Stimulated activated naive CD4-positive, alpha-beta T cell (primary cell): ENCODE measurements around the gene MAST4.

Experiments
- DNase-seq, 6 experiments: peaks; one replicate each; lab custom pipeline; 2025; lab: John Stamatoyannopoulos, UW

MAST4 gene

DNA sequence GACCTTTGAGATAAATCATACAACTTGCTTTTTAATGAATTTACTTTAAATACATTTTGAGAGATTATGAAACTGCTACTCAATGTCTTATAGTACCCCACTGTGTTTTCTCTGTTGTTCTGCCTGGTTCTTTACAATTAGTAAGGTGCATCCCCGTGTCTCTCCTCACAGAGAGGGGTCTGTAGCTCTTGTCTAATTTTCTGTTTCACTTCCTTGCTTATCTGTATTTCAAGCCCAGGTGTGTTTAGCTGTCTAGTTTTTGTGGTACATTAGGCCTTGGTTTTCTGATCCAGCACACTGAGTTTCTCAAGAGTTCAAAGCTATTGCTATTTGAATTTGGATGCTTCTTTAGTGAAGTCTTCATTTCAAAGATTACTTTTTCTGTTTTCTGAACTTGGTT lies 105.1 kb downstream of the MAST4 start:
- no peak for DNase-seq

DNA sequence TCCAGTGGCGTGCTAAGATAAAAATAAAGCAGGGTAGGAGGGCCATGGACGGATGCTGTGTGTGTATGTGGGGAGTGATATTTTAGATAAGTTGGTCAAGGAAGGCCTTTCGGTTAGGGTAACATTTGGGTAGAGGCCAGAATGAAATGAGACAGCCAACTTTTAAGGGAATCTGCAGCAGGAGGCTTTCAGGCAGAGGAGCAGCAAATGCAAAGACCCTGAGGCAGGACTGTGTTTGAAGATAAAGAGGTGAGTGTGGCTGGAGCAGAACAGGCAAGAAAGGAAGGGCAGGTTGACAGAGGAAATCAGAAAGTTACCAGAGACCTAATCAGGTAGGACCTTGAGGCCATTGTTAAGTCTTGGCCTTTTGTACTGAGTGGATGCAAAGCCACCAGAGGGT lies 106.2 kb downstream of the MAST4 start:
- DNase-seq, result no peak

DNA sequence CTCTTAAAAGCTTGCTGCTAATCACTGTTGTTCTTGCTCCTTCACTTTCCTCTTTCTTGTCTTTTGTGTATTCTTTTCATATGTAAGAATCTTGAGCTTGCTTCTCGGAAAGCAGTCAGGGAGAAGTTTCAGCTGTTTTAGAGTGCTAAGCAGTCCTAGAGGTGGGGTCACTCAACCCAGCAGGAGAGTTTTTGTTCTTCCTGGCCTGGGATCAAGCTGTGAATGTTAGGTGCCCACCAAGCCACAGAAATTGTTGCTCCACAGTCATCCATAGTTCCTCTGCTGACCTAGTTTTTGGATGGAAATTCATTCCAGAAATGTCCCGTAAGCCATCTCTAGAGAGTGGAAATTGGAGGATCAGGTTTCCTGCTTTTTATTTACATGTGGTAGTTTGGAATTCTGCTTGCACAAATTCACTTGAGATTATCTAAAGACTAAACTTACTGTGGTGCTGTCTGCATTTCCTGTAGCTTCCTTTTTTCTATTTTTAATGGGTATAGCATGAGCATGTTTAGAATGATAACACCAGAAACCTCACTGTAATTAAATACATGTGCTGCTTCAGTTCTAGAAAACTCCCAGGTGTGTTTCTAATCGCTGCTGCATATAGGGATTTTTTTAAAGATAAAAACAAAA lies 108.7 kb downstream of the MAST4 start:
- DNase-seq, result no peak

DNA sequence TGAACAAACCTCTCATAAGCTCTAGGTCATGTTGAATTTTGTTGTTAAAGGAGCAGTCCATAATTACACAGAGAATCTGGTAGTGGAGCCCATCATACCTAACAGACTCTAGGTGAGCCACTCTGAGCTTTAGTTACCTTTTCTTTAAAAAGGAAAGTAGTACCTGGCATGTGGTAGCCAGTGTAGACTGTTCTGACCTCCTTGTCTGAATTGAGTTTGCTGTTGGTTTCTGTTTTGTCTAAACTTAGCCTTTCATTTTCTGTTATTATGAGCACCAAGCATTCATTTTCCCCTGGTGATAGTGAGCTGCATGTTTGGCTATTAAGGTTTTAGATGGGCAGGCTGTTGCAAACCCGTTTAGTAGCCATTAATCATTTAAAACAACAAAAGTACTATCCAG lies 112.2 kb downstream of the MAST4 start:
- no peak for DNase-seq

DNA sequence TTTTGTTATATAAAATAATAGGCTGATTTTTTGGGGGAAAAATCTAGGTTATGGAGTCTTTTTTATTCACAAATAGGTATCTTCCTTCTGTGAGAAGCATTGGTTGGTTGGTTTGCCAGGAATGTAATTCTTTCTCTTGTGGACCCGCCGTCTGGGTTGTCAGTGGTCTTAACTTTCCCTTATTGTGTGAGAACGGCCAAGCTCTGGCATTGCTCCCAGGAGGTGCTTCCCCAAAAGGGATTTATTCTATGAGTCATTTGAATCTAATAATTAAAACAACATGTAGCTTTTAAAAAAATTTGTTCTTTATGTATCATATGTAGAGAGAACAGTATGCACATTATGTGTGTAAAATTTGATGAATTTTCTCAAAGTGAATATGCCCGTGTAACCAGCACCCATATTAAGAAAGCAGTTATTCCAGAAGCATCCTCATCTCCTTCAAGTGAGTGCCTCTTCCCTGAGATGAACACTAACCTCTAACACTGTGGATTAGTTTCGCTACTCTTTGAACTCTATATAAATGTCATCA lies 114.4 kb downstream of the MAST4 start:
- no peak for DNase-seq

DNA sequence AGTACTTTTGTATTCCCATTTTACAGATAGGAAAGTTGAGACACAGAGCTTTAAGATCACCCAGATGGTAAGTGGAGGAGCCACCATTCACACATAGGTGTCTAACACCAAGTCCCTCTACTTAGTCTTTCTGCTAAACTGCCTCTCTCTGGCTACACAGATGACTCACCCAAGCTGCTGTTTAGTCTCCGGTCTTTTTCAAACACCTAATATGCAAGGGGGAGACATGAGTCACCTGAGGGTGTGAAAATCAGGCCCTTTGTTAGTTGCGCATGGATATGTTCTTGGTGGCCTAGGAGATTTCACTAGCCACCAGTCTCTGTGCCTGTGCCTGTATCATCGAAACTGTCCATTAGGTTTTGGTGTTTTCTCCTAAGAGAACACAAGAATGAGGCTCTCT lies 117.8 kb downstream of the MAST4 start:
- DNase-seq, result no peak

DNA sequence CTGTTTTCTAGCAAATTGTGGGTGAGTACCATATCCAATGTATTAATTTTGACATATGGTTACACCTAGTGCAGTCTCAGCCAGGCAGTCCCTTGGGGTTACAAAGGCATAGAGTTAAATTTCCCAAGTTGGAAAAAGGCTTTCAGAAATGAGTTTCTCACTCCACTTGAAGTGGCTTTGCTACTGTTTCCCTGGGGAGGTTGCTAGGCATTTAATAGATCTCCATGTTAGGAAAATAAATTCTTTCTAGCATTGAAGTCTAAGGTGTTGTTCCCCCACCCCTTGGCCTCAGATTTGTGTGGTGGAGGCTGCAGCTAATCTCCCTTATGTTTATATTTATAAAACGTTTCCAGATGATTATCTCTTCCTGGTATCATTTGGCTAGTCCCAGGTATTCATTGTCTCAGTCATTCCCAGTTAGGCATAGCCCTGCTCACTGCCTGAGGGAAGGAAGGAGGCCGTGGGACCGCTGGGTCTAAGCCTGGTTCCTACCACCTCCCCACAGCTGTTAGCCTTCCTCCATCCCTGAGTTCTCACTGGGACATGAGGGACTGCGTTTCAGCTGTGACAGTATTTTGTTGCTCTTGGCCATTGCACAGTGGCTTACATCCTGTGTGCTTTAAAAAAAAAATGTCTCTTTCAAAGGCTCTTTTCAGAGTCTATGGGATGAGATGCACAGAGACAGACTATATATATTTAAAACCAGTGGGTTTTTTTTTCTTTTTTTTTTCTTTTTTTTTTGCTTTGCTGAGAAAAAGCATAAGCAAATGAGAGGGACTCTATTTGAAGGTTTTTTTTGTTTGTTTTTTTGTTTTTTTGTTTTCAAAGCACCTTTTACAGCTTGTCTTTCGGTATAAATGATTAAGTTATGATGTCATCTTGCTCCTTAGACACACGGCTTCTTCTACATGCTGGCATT lies 121.5 kb downstream of the MAST4 start:
- DNase-seq, result no peak

DNA sequence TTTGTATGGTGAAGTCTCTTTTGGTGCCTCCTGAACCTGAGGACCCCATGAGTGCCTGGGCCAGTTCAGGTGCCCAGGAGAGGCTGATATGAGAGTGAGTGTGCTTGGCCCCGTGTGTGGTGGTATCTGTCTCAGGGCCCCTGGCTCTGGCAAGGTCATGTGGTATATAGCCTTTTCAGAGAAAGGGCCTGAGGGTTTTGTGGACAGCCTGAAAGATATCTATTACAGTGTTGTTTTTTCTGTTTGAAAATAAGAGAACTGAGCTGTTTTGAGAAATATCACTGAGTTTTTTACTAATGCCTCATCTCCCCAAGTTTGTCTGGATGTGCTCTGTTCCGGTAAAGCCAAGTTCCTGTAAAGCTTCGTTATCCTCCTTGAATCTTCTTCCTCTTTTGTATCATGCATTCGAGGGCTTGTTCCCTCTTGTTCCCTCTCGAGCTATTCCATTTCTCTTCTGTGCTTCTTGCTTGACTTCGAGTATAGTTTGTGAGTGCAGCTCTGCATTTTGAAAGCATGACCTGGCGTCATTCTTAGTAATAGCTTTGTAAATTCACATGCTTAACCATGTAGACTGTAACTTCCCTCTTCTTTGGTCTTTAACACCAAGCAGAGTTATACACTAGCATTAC lies 122.3 kb downstream of the MAST4 start:
- DNase-seq, result no peak

DNA sequence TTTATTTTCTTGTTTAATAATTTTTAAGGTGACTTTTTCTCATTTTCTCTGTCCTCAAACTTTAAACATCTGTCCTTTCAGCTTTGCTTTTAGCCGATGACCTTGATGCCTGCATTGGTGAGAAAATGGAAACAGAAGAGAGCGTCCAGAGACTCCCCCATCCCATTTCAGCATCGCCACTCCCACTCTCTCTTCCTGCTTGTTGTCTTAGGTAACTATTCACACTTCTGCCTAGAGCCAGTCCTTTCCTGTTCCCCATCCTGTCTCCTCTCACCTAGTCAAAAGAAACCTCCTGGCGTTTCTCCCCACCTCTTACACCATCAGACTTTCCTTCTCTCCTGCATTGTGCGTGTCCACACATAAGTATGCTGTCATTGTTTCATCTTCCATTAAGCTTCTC lies 124.6 kb downstream of the MAST4 start:
- DNase-seq, result no peak

DNA sequence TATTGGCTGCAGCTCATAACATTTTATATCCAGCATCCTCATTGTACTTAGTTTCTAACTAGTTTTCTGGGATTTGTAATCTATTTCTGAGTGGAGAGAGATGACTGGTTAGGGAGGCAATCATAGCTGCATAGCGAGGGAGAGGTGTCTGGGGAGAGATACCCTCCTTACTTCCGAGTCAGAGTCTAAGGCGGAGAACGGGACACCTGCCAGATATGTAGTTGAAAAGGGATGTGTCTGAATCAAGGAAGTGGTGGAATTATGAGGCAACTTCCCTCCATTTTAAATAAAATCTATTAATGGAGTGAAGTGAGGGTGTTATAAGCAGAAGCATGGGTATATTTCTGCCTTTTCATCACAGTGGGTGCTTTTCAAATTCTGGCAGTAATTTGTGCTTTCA lies 126.5 kb downstream of the MAST4 start:
- no peak for DNase-seq

DNA sequence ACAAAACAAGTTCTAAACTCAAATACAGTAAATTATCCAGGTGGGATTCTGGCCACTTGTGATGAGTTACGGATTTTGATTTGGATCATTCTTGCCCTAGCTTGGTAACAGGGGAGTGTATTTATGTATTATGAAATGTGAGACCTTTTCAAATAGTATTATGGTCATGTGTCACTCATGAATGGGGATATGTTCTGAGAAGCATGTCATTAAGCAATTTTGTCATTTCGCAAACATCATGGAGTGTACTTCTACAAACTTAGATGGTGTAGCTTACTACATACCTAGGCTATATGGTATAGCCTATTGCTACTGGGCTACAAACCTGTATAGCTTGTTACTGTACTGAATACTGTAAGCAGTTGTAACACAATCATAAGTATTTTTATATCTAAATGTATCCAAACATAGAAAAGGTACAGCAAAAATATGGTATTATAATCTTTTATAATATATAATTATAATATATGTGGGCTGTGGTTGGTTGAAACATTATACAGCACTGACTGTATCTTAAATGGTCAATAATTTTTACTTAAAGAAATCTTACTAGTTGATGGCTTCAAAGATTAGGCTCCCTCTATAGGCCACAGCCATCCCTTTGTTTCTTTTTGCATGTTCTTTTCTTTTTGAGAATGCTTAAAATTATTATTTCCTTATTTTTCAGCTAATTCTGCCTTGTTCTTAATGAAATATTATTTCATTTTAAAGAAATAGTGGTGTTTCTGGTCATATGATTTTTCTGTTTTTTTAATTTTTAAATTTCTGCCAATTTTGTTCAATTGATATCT lies 128.4 kb downstream of the MAST4 start:
- DNase-seq, result no peak

DNA sequence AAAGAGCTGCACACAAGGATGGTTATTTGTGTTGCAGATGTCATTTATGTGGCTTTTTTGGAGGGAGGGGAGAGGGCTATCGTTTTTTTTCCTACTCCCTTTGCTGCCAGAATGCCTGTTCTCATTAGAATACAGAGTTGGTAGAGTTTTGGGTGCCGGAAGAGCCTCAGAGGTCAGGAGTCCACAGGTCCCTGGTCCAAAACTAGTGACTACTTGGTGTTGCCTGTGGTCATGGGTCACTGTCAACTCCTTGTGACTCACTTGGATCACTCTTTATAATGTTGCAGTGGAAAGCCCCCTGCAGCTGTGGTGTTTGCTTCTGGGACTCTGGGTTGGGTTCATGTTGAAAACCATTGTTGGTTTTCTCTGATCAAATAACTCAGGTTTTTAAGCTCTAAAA lies 131.4 kb downstream of the MAST4 start:
- DNase-seq, result no peak

DNA sequence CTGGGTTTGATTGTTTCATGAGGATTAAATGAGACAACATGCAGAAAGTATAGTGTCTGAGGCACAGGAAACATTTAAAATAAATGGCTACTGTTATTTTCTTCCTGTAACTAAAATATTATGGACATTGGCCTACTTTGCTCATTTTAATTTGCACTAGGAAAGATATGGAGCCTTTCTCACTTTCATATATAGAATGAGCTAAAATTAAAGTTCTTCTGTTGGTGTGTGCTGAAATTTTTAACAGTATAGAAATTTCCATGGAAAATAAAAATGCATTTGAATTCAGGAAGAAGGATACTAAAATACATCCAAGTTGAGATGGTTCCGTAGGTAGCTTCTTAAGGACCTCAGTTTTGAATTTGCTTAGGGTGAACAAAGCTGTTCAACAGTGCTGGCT lies 131.9 kb downstream of the MAST4 start:
- no peak for DNase-seq

DNA sequence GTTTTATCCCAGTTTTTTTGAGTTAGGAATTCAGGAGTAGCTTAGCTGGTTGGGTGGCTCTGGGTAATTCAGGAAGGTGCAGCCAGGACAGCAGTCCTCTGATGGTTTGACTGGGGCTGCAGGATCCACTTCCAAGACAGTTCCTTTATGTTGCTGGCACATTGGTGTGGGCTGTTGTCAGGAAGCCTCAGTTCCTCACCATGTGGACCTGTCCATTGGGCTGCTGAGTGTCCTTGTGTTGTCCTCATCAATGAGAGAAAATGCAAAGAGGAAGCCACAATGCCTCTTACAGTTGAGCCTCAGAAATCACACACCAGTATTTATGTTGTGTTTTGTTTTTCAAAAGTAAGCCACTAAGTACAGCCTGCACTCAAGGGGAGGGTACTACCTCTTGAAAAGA lies 140.9 kb downstream of the MAST4 start:
- DNase-seq, result no peak

DNA sequence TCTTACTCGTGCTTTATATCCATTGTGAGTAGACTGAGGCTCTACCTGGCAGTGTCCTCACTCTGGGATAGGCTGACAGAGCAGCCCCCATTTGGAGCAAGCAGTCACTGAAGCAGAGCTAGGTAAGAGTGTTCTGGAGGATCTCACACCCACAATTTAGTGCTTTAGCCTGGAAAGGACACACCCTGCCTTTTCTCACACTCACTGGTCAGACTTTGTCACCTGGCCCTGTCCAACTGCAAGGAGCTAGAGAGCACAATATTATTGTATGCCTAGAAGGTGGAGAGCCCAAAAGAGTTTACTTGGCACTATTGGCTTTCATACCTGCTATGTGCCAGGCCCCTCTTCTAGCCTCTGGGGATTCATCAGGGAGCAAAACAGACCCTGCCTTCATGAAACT lies 141.9 kb downstream of the MAST4 start:
- no peak for DNase-seq

DNA sequence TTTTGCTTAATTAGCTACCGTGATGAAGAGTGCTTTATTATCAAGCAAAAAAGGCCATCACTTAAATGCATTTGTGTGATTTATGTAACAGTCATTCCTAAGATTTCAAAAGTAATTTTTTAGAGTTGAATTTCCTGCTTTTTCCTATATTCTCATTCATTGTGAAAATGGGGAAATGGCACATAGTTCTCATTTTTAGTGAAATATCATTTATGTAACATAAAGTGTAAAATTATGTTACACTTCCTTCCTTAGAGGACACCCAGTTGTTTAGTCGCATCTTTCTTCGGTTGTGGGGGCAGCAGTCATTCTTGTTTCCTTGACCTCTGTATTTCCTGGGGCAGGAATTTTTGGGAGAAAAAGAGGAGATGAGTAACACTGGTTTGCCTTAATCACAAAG lies 142.8 kb downstream of the MAST4 start:
- no peak for DNase-seq

DNA sequence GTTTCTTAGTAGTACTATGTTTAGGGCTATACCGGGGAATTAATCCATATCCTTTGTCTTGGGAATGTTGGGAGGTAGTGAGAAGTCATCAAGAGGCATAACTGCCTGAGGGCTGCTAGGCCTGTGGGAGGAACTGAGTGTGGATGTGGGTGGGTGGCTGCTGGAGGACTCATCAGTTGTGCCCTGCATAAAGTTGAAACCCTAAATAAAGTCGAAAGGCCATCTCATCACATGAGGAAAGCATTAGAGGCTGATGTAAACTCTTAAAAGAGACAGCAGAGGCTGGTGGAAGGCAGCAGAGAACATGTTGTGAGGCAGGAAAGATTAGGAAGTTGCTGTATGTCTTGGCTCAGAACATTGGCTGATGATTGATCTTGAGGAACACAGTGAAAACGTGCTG lies 143.8 kb downstream of the MAST4 start:
- no peak for DNase-seq

DNA sequence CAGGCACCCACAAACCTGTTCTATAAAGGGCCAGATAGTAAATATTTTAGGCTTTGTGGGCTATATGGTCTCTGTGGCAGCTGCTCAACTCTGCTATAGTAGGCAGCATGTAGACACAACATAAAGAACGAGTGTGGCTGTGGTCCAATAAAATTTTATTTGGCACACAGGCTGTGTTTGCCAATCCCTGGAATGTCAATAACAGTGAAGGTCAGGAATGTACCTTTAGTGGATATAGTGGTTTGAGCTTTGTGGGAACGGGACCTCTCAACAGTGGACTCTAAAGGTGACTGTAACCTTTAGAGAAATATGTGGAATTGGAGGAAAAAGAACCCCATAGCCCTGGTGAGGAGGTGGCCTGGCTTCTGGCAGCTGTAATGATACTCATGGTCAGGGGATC lies 145.2 kb downstream of the MAST4 start:
- no peak for DNase-seq

DNA sequence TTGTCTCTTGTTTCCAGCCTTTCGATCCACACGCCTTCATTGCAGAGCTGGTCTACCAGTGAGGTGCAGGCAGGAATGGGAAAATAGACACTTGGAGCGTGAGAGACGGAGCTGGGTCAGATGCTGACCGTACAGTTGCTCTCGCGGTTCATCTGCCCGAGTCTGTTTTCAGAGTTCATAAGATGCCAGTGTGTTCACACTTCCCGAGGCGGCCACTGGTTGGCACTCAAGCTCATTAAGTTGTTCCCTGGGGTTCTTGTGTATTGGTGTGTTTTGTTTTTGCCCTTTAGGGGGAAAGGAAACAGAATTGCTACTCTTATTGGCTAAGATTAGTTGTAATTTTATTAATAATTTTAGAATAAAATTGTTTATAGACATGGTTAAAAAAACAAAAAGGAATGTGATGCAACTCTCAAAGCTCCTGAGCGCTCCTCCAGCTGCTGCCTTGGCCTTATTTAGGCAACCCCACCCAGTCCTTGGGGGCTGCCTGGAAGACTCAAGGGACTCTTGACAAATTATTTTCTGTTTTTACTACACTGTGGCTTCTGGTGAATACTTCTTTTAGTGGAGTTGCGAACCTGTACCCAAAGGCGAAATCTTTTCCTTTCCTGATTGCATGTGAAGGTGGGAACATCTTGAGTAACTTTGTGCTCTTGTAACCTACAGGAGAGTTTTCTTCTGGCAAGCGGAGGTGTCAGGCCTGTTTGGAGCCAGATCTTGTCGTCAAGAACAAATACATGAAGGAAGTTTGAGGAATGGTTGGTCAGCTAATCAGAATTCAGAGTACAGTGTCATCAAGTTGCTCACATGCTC lies 146.1 kb downstream of the MAST4 start:
- DNase-seq, result no peak

DNA sequence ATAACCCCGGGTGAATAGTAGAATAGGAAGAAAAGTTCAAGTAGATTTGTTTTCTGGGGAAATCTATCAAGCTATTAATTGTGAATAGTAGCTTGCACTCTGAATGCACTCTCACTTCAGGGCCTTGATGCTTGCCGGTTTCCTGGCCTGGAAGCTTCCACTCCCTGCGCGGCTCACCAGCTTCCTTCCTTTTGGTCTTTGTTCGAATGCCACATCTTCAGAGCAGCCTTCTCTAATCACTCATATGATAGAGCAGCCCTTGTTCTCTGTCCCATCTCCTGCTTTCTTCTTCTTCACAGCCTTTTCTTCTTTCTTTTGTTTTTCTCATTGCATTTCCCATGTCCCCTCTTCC lies 146.7 kb downstream of the MAST4 start:
- no peak for DNase-seq

DNA sequence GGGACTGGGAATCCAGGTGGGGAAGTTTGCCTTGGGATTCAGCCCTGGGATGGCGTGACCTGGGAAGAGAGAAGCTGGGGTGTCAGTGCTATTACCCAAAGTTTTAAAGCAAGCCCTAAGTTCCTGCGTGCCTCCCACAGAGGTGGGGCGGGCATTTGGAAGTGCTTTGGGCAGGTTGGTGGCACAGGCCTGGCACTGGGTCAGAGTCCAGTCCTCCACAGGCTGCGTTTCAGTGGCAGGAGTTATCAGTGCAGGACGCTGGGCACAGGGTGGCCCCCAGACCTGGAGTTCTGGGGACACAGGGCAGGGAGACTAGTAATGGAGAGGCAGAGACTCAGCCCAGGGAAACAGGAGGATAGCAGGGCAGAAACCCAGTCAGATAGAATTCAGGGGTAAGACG lies 147.2 kb downstream of the MAST4 start:
- DNase-seq, result no peak
